ENCODE data around the gene ASB10.

ASB10 gene

DNA sequence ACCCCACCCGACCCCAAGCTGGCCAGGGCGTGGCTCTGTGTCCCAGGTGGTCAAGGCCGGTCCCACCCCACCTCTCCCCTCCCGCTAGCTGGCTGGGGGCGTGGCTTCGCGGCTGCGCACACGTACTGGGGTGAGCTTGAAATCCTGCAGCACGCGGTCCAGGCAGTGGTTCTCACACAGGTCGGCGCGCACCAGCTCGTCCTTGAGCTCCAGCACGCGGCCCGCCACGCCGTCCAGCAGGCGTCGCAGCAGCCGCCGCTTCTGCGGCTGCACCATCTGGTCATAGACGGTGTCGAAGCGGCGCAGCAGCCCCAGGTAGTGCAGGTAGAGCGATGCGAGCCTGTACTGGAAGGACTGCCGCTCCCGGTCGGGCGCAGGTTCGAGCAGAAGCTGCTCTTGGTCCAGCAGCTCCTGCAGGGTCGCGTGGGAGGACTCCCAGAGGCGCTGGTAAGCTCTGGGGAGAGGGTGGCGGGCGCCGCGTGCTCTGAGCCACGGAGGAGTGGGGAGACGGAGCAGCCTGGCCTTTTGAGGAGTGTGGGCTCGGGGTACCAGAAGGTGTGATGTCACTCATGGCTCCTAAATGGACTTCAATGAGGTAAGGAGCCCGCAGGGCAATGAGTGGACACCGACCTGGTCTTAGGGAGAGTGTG is 17.5 kb upstream of the ASB10 start:
- Mint-ChIP-seq H3K36me3 (ENCODE audit: low read depth) (no peaks in the 10 kb centered on the region), H3K4me1 (ENCODE audit: low read depth) (peaks cover 20% of the 10 kb centered on the region), H3K27ac (no peak overlapping the region), H3K9me3 (no peaks in the 10 kb centered on the region), H3K27me3 (ENCODE audit: low read depth) (peaks cover 9% of the 10 kb centered on the region), H3K4me3 (no peak overlapping the region)

DNA sequence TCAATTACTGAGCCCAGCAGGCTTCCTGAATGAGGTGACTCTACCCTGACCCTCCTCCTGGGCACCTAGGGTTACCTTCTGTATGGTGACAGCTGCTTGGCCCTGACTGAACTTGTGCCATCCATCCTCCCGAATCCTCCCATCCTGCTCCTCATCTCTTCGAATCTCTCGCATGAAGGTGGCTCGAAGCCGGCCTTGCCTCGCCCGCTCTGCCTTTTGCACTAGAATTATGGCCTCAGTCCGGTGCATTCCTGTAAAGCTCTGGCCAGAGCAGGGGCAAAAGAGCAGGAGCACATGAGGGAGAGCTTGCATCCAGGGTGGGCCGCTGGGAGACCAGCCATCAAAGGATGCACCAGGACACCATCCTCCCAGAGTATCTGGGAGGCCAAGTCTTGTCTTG is 15.8 kb upstream of the ASB10 start:
- H3K4me3 Mint-ChIP-seq = no peak overlapping the region
- H3K4me1 Mint-ChIP-seq (ENCODE audit: low read depth) = peaks cover 17% of the 10 kb centered on the region
- H3K27me3 Mint-ChIP-seq (ENCODE audit: low read depth) = peaks cover 9% of the 10 kb centered on the region
- H3K36me3 Mint-ChIP-seq (ENCODE audit: low read depth) = no peaks in the 10 kb centered on the region
- no peak overlapping the region for H3K27ac Mint-ChIP-seq
- no peaks in the 10 kb centered on the region for H3K9me3 Mint-ChIP-seq

GRCh38 chr7:151201751-151202150 is 14.7 kb upstream of the ASB10 start:
- peaks cover 9% of the 10 kb centered on the region for H3K27me3 Mint-ChIP-seq (ENCODE audit: low read depth)
- H3K27ac Mint-ChIP-seq = no peak overlapping the region
- peaks cover 6% of the 10 kb centered on the region for H3K4me1 Mint-ChIP-seq (ENCODE audit: low read depth)

GRCh38 chr7:151201344-151201743 is 14.3 kb upstream of the ASB10 start:
- Mint-ChIP-seq H3K9me3 (no peaks in the 10 kb centered on the region), H3K27ac (no peak overlapping the region), H3K27me3 (ENCODE audit: low read depth) (peaks cover 9% of the 10 kb centered on the region), H3K4me3 (no peak overlapping the region), H3K36me3 (ENCODE audit: low read depth) (no peaks in the 10 kb centered on the region), H3K4me1 (ENCODE audit: low read depth) (peaks cover 3% of the 10 kb centered on the region)

More at GRCh38 chr7:151201751-151202150, 14.7 kb upstream of the ASB10 start:
- no peaks in the 10 kb centered on the region for H3K36me3 Mint-ChIP-seq (ENCODE audit: low read depth)
- no peaks in the 10 kb centered on the region for H3K9me3 Mint-ChIP-seq
- H3K4me3 Mint-ChIP-seq = no peak overlapping the region

DNA sequence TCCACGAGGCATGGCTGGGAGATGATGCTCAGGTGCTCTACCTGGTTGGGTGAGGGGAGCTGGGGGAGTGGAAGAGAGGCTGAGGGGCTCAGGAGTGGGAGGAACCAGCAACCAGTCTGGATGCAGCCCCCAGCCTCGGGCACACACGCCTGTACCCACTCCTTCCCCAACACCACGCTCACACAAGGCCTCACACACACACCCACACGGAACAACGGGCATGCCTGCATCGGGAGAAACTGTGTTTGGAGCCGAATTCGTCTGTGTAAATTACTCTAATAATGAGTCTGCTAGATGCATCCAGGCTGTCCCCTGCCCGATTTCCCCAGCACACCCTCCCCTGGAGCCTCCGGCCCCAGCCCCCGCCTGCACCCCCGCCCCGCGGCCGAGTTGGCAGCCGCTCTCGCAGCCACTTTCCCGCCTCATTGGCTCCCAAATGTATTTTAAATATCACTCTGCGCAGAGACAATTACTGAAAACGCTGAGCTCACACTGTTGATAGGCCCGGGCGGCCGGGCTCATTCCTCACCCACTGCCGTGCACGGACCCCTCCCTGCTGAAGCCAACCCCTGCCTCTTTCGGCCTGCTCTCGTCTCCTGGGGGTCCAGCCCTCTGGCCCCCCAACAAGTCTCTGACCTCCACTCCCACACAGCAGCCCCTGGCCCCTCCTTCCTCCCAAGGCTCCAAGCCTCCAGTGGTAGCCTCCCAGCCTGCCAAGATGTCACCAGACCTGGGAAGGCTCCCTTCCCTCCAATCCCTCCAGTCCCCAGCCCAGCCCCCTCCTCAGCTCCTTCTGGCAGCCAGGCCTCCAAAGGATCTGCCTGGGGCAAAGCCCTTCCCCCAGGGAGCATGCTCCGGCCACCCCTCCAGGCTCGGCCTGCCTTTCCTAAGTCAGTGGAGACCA is 12.1 kb upstream of the ASB10 start:
- peaks cover 10% of the 10 kb centered on the region for H3K27me3 Mint-ChIP-seq (ENCODE audit: low read depth)
- H3K27ac Mint-ChIP-seq = no peak overlapping the region
- no peak overlapping the region for H3K4me3 Mint-ChIP-seq
- peaks cover under 1% of the 10 kb centered on the region for H3K4me1 Mint-ChIP-seq (ENCODE audit: low read depth)
- no peaks in the 10 kb centered on the region for H3K9me3 Mint-ChIP-seq
- no peaks in the 10 kb centered on the region for H3K36me3 Mint-ChIP-seq (ENCODE audit: low read depth)

DNA sequence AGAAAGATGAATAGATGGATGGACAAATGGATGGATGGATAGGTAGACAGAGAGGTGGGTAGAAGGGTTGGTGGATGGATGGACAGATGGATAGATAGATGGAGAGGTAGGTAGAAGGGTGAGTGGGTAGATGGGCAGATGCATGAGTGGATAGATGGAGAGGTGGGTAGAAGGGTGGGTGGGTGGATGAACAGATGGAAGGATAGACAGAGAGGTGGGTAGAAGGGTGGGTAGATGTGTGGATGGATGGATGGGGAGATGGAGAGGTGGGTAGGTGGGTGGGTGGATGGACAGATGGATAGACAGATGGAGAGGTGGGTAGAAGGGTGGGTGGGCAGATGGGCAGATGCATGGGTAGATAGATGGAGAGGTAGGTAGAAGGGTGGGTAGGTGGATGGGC is 10.9 kb upstream of the ASB10 start:
- Mint-ChIP-seq H3K27me3 (ENCODE audit: low read depth) (peaks cover 11% of the 10 kb centered on the region), H3K27ac (no peak overlapping the region), H3K4me3 (no peak overlapping the region), H3K9me3 (no peaks in the 10 kb centered on the region), H3K36me3 (ENCODE audit: low read depth) (no peaks in the 10 kb centered on the region), H3K4me1 (ENCODE audit: low read depth) (peaks cover 2% of the 10 kb centered on the region)

DNA sequence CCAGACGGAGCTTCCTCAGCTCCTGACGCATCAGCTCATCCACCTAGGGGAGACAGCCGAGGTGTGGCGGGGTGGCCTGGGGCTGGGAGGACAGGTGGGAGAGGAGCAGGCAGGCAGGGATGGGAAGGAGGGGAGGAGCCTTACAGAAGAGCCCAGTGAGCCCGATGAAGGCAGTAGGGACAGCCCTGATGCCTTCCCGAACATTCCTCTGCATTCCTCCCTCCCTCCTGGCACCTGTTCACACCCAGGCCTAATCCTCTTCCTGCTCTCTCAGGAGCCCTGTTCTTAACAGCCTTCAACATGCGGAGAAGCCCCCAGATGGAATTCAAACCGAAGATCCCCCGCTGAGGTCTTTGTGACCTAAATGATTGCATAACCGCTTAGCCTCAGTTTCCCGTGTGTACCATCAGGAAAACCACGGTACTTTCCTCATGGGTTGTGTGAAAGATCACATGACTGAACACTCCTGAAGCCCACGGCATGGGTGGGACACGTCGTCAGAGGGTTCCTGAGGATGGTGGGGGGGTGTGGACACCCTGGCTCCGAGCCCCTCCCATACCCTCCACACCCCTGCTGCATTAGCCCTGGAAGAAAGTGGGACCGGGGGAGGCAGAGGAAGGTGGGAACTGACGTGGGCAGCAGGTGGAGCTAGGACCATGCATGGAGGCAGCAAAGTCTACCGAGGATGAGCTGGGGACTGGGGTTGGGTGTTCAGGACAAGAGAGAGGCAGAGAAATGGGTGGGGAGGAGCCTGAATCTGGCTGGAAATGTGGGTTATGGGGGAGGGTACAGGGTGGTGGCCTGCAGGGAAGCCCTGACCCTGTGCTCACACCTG is 8.8 kb upstream of the ASB10 start:
- Mint-ChIP-seq H3K27ac (no peak overlapping the region), H3K9me3 (no peaks in the 10 kb centered on the region), H3K4me1 (ENCODE audit: low read depth) (peaks cover 2% of the 10 kb centered on the region), H3K27me3 (ENCODE audit: low read depth) (peaks cover 11% of the 10 kb centered on the region), H3K36me3 (ENCODE audit: low read depth) (no peaks in the 10 kb centered on the region), H3K4me3 (no peak overlapping the region)

DNA sequence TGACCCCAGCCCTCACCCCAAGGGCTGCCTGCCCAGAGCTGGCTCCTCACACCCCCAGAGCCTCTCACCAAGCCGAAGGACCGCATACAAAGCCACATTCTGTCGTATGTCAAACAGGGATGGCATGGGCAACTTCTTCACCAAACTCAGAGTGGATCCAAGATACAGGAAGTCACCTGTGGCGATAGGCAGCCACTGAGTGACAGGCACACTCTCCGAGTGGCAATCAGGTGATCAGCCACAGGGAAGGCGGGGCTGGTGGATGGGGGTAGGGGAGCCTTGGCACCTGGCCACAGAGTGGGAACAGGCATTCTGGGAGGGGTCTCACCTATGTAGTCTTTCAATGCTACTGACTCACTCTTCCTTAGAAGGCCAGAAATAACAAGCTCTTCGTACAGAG is 7.1 kb upstream of the ASB10 start:
- Mint-ChIP-seq H3K4me1 (ENCODE audit: low read depth) (peaks cover 2% of the 10 kb centered on the region), H3K27me3 (ENCODE audit: low read depth) (peaks cover 11% of the 10 kb centered on the region), H3K36me3 (ENCODE audit: low read depth) (no peaks in the 10 kb centered on the region), H3K27ac (no peak overlapping the region), H3K4me3 (no peak overlapping the region), H3K9me3 (no peaks in the 10 kb centered on the region)

GRCh38 chr7:151193203-151193978 is 6.3 kb upstream of the ASB10 start:
- Mint-ChIP-seq H3K27ac (no peak overlapping the region), H3K9me3 (no peaks in the 10 kb centered on the region), H3K27me3 (ENCODE audit: low read depth) (peaks cover 11% of the 10 kb centered on the region), H3K36me3 (ENCODE audit: low read depth) (no peaks in the 10 kb centered on the region), H3K4me3 (no peak overlapping the region), H3K4me1 (ENCODE audit: low read depth) (peaks cover 2% of the 10 kb centered on the region)

- no peak overlapping the region for H3K27ac Mint-ChIP-seq
These were observed 5.0 kb upstream of the ASB10 start for GRCh38 chr7:151192002-151192539.

DNA sequence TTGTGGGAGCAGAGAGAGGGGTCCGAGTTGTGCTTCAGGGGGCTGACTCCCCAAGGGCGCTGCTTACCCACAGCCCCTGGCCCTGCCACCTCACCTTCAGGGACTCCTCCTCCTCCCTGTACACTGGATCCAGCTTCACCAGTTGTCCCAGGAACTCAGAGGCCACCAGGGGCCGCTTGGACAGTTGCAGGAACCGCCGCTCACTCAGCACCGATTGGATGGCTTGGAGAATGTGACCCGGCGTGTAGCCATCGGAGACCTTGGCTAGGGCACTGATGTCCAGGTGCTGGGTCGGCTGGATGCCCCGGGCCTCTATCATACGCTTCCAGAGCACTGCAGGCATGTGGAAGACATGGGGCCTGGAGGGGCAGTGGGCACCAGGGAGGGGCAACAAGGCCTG is 4.5 kb upstream of the ASB10 start:
- Mint-ChIP-seq H3K36me3 (ENCODE audit: low read depth) (no peaks in the 10 kb centered on the region), H3K4me3 (no peak overlapping the region), H3K4me1 (ENCODE audit: low read depth) (peaks cover 2% of the 10 kb centered on the region), H3K27ac (no peak overlapping the region), H3K9me3 (no peaks in the 10 kb centered on the region), H3K27me3 (ENCODE audit: low read depth) (peaks cover 11% of the 10 kb centered on the region)

More at GRCh38 chr7:151192002-151192539, 5.0 kb upstream of the ASB10 start:
- H3K4me1 Mint-ChIP-seq (ENCODE audit: low read depth) = peaks cover 2% of the 10 kb centered on the region
- no peaks in the 10 kb centered on the region for H3K36me3 Mint-ChIP-seq (ENCODE audit: low read depth)
- H3K27me3 Mint-ChIP-seq (ENCODE audit: low read depth) = peaks cover 11% of the 10 kb centered on the region
- no peak overlapping the region for H3K4me3 Mint-ChIP-seq
- no peaks in the 10 kb centered on the region for H3K9me3 Mint-ChIP-seq

DNA sequence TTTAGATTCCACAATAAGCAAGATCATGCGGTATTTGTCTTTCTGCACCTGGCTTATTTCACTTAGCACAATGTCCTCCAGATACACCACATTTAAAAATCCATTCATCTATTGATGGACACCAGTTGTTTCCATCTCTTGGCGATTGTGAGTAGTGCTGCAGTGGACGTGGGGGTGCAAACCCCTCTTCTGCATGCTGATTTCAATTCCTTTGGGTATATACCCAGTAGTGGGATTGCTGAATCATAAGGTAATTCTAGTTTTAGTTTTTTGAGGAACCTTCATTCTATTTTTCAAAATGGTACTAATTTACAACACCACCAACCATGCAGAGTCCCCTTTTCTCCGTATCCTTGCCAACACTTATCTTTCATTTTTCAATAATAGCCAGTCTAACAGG is 2.0 kb upstream of the ASB10 start:
- H3K36me3 Mint-ChIP-seq (ENCODE audit: low read depth) = no peaks in the 10 kb centered on the region
- H3K4me1 Mint-ChIP-seq (ENCODE audit: low read depth) = peaks cover under 1% of the 10 kb centered on the region
- H3K4me3 Mint-ChIP-seq = no peak overlapping the region
- H3K27ac Mint-ChIP-seq = no peak overlapping the region
- no peaks in the 10 kb centered on the region for H3K9me3 Mint-ChIP-seq
- H3K27me3 Mint-ChIP-seq (ENCODE audit: low read depth) = no peaks in the 10 kb centered on the region

DNA sequence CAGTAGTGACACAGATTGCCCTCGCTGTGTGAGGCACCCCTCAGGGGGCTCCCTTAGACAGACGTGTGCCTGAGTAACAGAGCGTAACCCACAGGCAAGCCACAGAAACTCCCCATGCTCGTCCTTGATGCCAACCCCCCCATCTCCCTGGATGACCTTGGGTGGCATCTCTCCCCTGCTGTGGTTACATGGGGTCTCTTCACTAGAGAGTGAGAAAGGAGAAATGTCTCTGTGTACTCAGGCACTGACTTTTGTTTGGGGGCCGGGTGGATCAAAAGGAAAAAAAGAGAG is 1.1 kb upstream of the ASB10 start:
- no peaks in the 10 kb centered on the region for H3K4me1 Mint-ChIP-seq (ENCODE audit: low read depth)
- no peak overlapping the region for H3K27ac Mint-ChIP-seq
- H3K9me3 Mint-ChIP-seq = no peaks in the 10 kb centered on the region
- no peak overlapping the region for H3K4me3 Mint-ChIP-seq
- no peaks in the 10 kb centered on the region for H3K27me3 Mint-ChIP-seq (ENCODE audit: low read depth)
- H3K36me3 Mint-ChIP-seq (ENCODE audit: low read depth) = no peaks in the 10 kb centered on the region
